ENCODE data around the gene DLX3. TPM values are rescaled to one million over a fixed set of nuclear protein-coding genes. Genes with fewer than 3 reads are reported as not detected.

Gene DLX3
- total and polyA plus RNA-seq, 2 donors, result 0.09 to 1.1 TPM

- DNase-seq (ENCODE audit: low read depth in 6 of 9, low spot score in 9 of 9), result no peak
- H3K27ac ChIP-seq (ENCODE audit: low read depth in 1 of 2, low read length in 1 of 2), result no peak overlapping the region
- H3K36me3 ChIP-seq (ENCODE audit: control insufficient read depth in 2 of 2, insufficient read depth in 2 of 2, low read length in 1 of 2), result no peaks in the 10 kb centered on the region
- H3K4me1 ChIP-seq (ENCODE audit: control insufficient read depth in 2 of 2, insufficient read depth in 2 of 2, low read length in 2 of 2), result peaks cover 0 to 17% of the 10 kb centered on the region in 2 donors
- 49% methylated on average over 3 of the region's 3 CpGs for WGBS
- H3K4me3 ChIP-seq (ENCODE audit: low read length in 2 of 2), result no peak overlapping the region
- peaks cover 62 to 99% of the 10 kb centered on the region in 2 donors for H3K27me3 ChIP-seq (ENCODE audit: control insufficient read depth in 2 of 2, insufficient read depth in 1 of 2, low read length in 1 of 2)
- peaks cover 4 to 20% of the 10 kb centered on the region in 2 donors for H3K9me3 ChIP-seq (ENCODE audit: control insufficient read depth in 2 of 2, insufficient read depth in 1 of 2, low read length in 1 of 2)
These were observed 4.7 kb downstream of the DLX3 start for GRCh38 chr17:49990331-49990730.

DNA sequence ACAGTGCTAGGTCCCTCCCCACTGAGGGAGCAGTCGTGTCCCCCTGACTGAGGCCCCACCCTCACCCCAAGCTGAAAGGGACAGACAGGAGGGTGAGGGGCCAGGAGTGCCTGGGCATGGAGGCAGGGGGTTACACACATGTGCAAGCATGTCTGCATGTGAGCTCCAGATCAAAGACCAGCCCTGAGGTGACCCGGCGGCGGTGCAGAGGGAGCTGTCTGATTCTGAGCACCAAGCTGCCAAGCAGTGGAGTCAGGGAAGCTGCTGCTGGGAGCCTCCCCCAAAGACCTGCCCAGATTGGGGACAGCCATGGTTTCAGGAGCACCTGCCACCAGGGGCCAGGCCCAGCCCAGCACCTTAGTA, 5.5 kb downstream of the DLX3 start:
- 98% methylated on average over 4 of the region's 4 CpGs for WGBS
- no peaks in the 10 kb centered on the region for H3K36me3 ChIP-seq (ENCODE audit: control insufficient read depth in 2 of 2, insufficient read depth in 2 of 2, low read length in 1 of 2)
- peaks cover 57 to 96% of the 10 kb centered on the region in 2 donors for H3K27me3 ChIP-seq (ENCODE audit: control insufficient read depth in 2 of 2, insufficient read depth in 1 of 2, low read length in 1 of 2)
- no peak overlapping the region for H3K4me3 ChIP-seq (ENCODE audit: low read length in 2 of 2)
- H3K27ac ChIP-seq (ENCODE audit: low read depth in 1 of 2, low read length in 1 of 2), result no peak overlapping the region
- peaks cover 0 to 9% of the 10 kb centered on the region in 2 donors for H3K4me1 ChIP-seq (ENCODE audit: control insufficient read depth in 2 of 2, insufficient read depth in 2 of 2, low read length in 2 of 2)
- DNase-seq (ENCODE audit: low read depth in 6 of 9, low spot score in 9 of 9), result no peak
- H3K9me3 ChIP-seq (ENCODE audit: control insufficient read depth in 2 of 2, insufficient read depth in 1 of 2, low read length in 1 of 2), result peaks cover under 1 to 14% of the 10 kb centered on the region in 2 donors

DNA sequence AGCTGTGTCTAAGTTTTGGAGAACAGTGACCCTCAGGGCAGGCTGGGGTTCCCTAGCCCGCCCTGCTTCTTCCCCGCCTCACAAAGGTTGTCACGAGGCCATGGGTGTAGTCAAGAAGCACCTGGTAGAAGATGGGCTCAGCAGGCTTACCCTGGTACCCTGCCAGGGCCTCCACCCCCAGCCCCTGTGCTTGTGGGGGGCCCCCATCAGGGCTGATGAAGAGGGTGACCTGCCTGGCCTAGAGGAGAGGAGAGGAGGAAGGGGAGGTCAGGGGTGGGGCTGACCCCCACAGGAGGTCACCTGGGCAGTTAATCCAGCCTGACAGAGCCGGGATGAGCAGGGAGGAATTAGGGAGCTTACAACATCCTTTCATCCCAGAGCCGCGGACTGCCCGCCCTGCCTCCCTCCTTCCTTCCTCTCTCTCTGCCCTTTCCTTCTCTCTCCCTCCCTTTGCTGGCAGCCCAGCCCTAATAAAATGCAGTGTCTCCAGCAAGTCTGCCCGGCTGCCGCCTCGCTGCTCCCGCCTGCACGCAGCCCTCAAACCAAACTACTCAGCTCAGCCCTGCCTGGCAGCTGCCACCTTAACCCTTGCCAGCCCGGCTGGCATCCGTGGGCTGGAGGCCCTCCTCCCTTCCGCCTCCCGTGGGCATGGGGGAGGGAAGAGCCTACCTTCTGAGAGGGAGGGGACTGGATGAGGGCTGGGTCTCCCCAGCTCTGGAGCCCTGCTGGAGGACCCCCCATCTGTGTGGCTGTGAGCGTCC, 7.2 kb downstream of the DLX3 start:
- H3K4me3 ChIP-seq (ENCODE audit: low read length in 2 of 2), result no peak overlapping the region
- no peak for DNase-seq (ENCODE audit: low read depth in 6 of 9, low spot score in 9 of 9)
- H3K9me3 ChIP-seq (ENCODE audit: control insufficient read depth in 2 of 2, insufficient read depth in 1 of 2, low read length in 1 of 2), result peaks cover 0 to 7% of the 10 kb centered on the region in 2 donors
- WGBS, result 23% methylated on average over 17 of the region's 17 CpGs
- no peak overlapping the region for H3K27ac ChIP-seq (ENCODE audit: low read depth in 1 of 2, low read length in 1 of 2)
- H3K27me3 ChIP-seq (ENCODE audit: control insufficient read depth in 2 of 2, insufficient read depth in 1 of 2, low read length in 1 of 2), result peaks cover 42 to 87% of the 10 kb centered on the region in 2 donors
- no peaks in the 10 kb centered on the region for H3K36me3 ChIP-seq (ENCODE audit: control insufficient read depth in 2 of 2, insufficient read depth in 2 of 2, low read length in 1 of 2)
- no peaks in the 10 kb centered on the region for H3K4me1 ChIP-seq (ENCODE audit: control insufficient read depth in 2 of 2, insufficient read depth in 2 of 2, low read length in 2 of 2)

DNA sequence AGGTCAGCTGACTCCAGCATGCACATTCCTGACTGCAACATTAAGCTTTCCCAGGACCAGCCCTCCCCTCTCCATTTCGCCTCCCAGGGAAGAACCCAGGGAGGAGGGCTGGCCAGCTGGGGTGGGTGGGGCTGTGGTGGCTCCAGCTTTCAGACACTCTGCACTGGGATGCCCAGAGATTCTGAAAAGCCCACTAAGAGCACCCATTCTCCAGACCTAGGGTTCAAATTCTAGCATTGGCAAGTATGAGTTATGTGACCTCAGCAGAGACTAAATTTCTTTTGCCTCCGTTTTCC, 7.8 kb downstream of the DLX3 start:
- H3K36me3 ChIP-seq (ENCODE audit: control insufficient read depth in 2 of 2, insufficient read depth in 2 of 2, low read length in 1 of 2), result no peaks in the 10 kb centered on the region
- H3K9me3 ChIP-seq (ENCODE audit: control insufficient read depth in 2 of 2, insufficient read depth in 1 of 2, low read length in 1 of 2), result peaks cover 0 to 3% of the 10 kb centered on the region in 2 donors
- 88% methylated on average over 2 of the region's 2 CpGs for WGBS
- no peaks in the 10 kb centered on the region for H3K4me1 ChIP-seq (ENCODE audit: control insufficient read depth in 2 of 2, insufficient read depth in 2 of 2, low read length in 2 of 2)
- no peak overlapping the region for H3K4me3 ChIP-seq (ENCODE audit: low read length in 2 of 2)
- peaks cover 35 to 84% of the 10 kb centered on the region in 2 donors for H3K27me3 ChIP-seq (ENCODE audit: control insufficient read depth in 2 of 2, insufficient read depth in 1 of 2, low read length in 1 of 2)
- no peak for DNase-seq (ENCODE audit: low read depth in 6 of 9, low spot score in 9 of 9)
- no peak overlapping the region for H3K27ac ChIP-seq (ENCODE audit: low read depth in 1 of 2, low read length in 1 of 2)

DNA sequence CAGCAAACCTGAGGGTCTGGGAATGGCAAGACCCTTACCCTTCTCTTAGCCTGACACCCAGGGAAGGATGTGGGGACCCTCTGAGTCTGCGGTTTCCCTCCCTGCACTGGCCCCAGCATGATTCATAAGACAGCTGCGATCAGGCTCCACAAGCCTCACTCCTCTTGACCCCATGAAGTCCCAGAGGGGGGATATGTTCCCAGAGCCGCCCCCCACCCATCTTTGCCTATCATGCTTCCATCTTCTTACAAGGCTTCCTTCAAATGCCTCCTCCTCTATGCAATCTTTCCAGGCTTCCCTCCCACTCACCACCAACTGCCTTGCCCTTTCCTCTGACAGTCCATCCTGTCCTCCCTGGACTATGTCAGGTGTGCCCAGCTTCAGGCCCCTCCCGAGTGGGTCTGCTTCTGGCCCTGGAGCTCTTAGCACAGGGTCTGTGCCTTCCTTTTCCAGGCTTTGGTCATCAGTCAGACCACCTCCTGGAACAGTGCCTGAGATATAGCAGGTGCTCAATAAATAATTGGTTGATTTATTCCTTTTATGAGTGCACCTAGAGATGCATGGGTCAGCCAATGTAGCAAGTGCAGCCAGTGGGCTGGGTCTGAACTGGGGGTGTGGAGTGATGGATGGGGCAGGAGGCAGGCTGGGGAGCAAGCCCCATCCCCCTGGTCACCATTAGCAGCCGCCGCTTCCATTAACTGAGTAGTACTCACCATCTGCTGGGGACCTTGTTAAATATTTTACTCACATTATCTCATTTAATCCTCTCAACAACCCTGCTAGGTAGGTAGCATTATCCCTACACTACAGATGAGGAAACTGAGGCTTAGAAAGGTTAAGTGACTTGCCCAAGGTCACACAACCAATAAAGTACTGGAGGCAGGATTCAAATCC, 8.4 kb downstream of the DLX3 start:
- no peaks in the 10 kb centered on the region for H3K36me3 ChIP-seq (ENCODE audit: control insufficient read depth in 2 of 2, insufficient read depth in 2 of 2, low read length in 1 of 2)
- DNase-seq (ENCODE audit: low read depth in 6 of 9, low spot score in 9 of 9), result no peak
- WGBS, result 75% methylated on average over 6 of the region's 6 CpGs
- H3K27me3 ChIP-seq (ENCODE audit: control insufficient read depth in 2 of 2, insufficient read depth in 1 of 2, low read length in 1 of 2), result peaks cover 30 to 82% of the 10 kb centered on the region in 2 donors
- no peak overlapping the region for H3K27ac ChIP-seq (ENCODE audit: low read depth in 1 of 2, low read length in 1 of 2)
- H3K4me1 ChIP-seq (ENCODE audit: control insufficient read depth in 2 of 2, insufficient read depth in 2 of 2, low read length in 2 of 2), result no peaks in the 10 kb centered on the region
- no peak overlapping the region for H3K4me3 ChIP-seq (ENCODE audit: low read length in 2 of 2)
- H3K9me3 ChIP-seq (ENCODE audit: control insufficient read depth in 2 of 2, insufficient read depth in 1 of 2, low read length in 1 of 2), result peaks cover 0 to 3% of the 10 kb centered on the region in 2 donors

- no peak for DNase-seq (ENCODE audit: low read depth in 6 of 9, low spot score in 9 of 9)
- peaks cover 0 to 1% of the 10 kb centered on the region in 2 donors for H3K4me1 ChIP-seq (ENCODE audit: control insufficient read depth in 2 of 2, insufficient read depth in 2 of 2, low read length in 2 of 2)
- 72% methylated on average over 3 of the region's 3 CpGs for WGBS
- no peaks in the 10 kb centered on the region for H3K36me3 ChIP-seq (ENCODE audit: control insufficient read depth in 2 of 2, insufficient read depth in 2 of 2, low read length in 1 of 2)
- peaks cover 20 to 82% of the 10 kb centered on the region in 2 donors for H3K27me3 ChIP-seq (ENCODE audit: control insufficient read depth in 2 of 2, insufficient read depth in 1 of 2, low read length in 1 of 2)
- H3K27ac ChIP-seq (ENCODE audit: low read depth in 1 of 2, low read length in 1 of 2), result no peak overlapping the region
- H3K4me3 ChIP-seq (ENCODE audit: low read length in 2 of 2), result no peak overlapping the region
- no peaks in the 10 kb centered on the region for H3K9me3 ChIP-seq (ENCODE audit: control insufficient read depth in 2 of 2, insufficient read depth in 1 of 2, low read length in 1 of 2)
These were observed 9.6 kb downstream of the DLX3 start for GRCh38 chr17:49985310-49985990.

GRCh38 chr17:49984776-49985175, 10.2 kb downstream of the DLX3 start:
- Histone ChIP-seq H3K27me3 (ENCODE audit: control insufficient read depth in 2 of 2, insufficient read depth in 1 of 2, low read length in 1 of 2) (peaks cover 14 to 82% of the 10 kb centered on the region in 2 donors), H3K4me1 (ENCODE audit: control insufficient read depth in 2 of 2, insufficient read depth in 2 of 2, low read length in 2 of 2) (peaks cover 0 to 2% of the 10 kb centered on the region in 2 donors), H3K9me3 (ENCODE audit: control insufficient read depth in 2 of 2, insufficient read depth in 1 of 2, low read length in 1 of 2) (no peaks in the 10 kb centered on the region), H3K27ac (ENCODE audit: low read depth in 1 of 2, low read length in 1 of 2) (no peak overlapping the region), H3K36me3 (ENCODE audit: control insufficient read depth in 2 of 2, insufficient read depth in 2 of 2, low read length in 1 of 2) (no peaks in the 10 kb centered on the region), H3K4me3 (ENCODE audit: low read length in 2 of 2) (no peak overlapping the region)
- DNase-seq (ENCODE audit: low read depth in 6 of 9, low spot score in 9 of 9), result no peak
- WGBS, result 68% methylated on average over 2 of the region's 2 CpGs

DNA sequence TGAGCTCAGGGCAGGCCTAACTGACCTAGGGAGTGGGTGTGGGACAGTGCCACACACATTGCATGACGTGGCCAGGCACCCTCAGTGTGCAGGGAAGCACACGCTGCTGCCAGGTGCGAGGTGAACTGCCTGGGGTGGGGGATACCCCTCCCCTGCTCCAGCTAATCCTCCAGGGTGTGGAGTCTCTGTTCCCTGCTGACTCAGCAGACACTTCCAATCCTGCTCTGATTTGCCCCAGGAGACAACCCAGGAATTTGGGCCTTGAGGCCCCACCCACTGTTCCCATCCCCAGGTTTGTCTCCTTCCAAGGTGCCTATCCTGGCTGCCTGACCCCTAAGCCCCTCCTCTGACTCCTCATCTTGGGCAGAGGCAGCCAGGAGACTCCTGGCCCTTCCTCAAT, 10.7 kb downstream of the DLX3 start:
- WGBS, result 79% methylated on average over 3 of the region's 3 CpGs
- no peaks in the 10 kb centered on the region for H3K9me3 ChIP-seq (ENCODE audit: control insufficient read depth in 2 of 2, insufficient read depth in 1 of 2, low read length in 1 of 2)
- H3K4me1 ChIP-seq (ENCODE audit: control insufficient read depth in 2 of 2, insufficient read depth in 2 of 2, low read length in 2 of 2), result peaks cover 0 to 2% of the 10 kb centered on the region in 2 donors
- H3K36me3 ChIP-seq (ENCODE audit: control insufficient read depth in 2 of 2, insufficient read depth in 2 of 2, low read length in 1 of 2), result no peaks in the 10 kb centered on the region
- DNase-seq (ENCODE audit: low read depth in 6 of 9, low spot score in 9 of 9), result no peak
- no peak overlapping the region for H3K27ac ChIP-seq (ENCODE audit: low read depth in 1 of 2, low read length in 1 of 2)
- H3K4me3 ChIP-seq (ENCODE audit: low read length in 2 of 2), result no peak overlapping the region
- H3K27me3 ChIP-seq (ENCODE audit: control insufficient read depth in 2 of 2, insufficient read depth in 1 of 2, low read length in 1 of 2), result peaks cover 10 to 82% of the 10 kb centered on the region in 2 donors
